Astrocyte (in vitro differentiated cells and primary cell): ENCODE results near the gene TTC31. TPM values are rescaled to one million over a fixed set of nuclear protein-coding genes. Genes with fewer than 3 reads are reported as not detected.

ENCODE experiments used
- DNase-seq: peaks from one replicate; pipeline ENCODE4 v3.0.0-alpha.2; 2010; ENCODE audit warnings: low read depth
- FAIRE-seq: peaks from 2 replicates; lab custom pipeline; 2011; peaks lifted over from hg19 to GRCh38; lab: Jason Lieb, UNC
- H2AFZ ChIP-seq: 2 replicates; pipeline ENCODE4 v1.6.0; 2012; ENCODE audit warnings: low read depth, low read length, inconsistent platforms
- H3K27ac ChIP-seq: 2 replicates; pipeline ENCODE4 v1.5.1; 2011; ENCODE audit warnings: low read depth, low read length, inconsistent platforms
- H3K27me3 ChIP-seq: 2 replicates; pipeline ENCODE4 v1.6.0; 2011; ENCODE audit warnings: low read length, inconsistent platforms; ENCODE audit not compliant: insufficient read depth
- H3K36me3 ChIP-seq: 2 replicates; pipeline ENCODE4 v1.5.1; 2011; ENCODE audit warnings: low read length, inconsistent platforms; ENCODE audit not compliant: insufficient read depth
- H3K4me1 ChIP-seq: 2 replicates; pipeline ENCODE4 v1.5.1; 2011; ENCODE audit warnings: low read length, inconsistent platforms; ENCODE audit not compliant: insufficient read depth
- H3K4me2 ChIP-seq: 2 replicates; pipeline ENCODE4 v1.6.0; 2012; ENCODE audit warnings: low read length, inconsistent platforms
- H3K4me3 ChIP-seq: 2 replicates; pipeline ENCODE4 v1.5.1; 2011; ENCODE audit warnings: low read depth, mild to moderate bottlenecking, low read length, inconsistent platforms; ENCODE audit not compliant: insufficient read depth
- H3K79me2 ChIP-seq: 2 replicates; pipeline ENCODE4 v1.6.0; 2012; ENCODE audit warnings: mild to moderate bottlenecking, low read length, inconsistent platforms; ENCODE audit not compliant: insufficient read depth
- H3K9ac ChIP-seq: 2 replicates; pipeline ENCODE4 v1.6.0; 2012; ENCODE audit warnings: mild to moderate bottlenecking, low read length, inconsistent platforms
- H3K9me3 ChIP-seq: 2 replicates; pipeline ENCODE4 v1.5.1; 2012; ENCODE audit warnings: low read depth, mild to moderate bottlenecking, low read length, inconsistent platforms; ENCODE audit not compliant: insufficient read depth
- H4K20me1 ChIP-seq: 2 replicates; pipeline ENCODE4 v1.6.0; 2012; ENCODE audit warnings: low read length, inconsistent platforms; ENCODE audit not compliant: insufficient read depth
- H3K27ac Mint-ChIP-seq: one replicate; pipeline ENCODE4 v1.8.0; 2021; ENCODE audit warnings: mild to moderate bottlenecking, mixed read lengths; ENCODE audit not compliant: unreplicated experiment
- H3K27me3 Mint-ChIP-seq: one replicate; pipeline ENCODE4 v1.8.0; 2021; ENCODE audit warnings: low read depth, mixed read lengths; ENCODE audit not compliant: unreplicated experiment
- H3K36me3 Mint-ChIP-seq: one replicate; pipeline ENCODE4 v1.8.0; 2021; ENCODE audit warnings: low read depth, mixed read lengths; ENCODE audit not compliant: unreplicated experiment
- H3K4me1 Mint-ChIP-seq: one replicate; pipeline ENCODE4 v1.8.0; 2021; ENCODE audit warnings: low read depth, mixed read lengths; ENCODE audit not compliant: unreplicated experiment
- H3K4me3 Mint-ChIP-seq: one replicate; pipeline ENCODE4 v1.8.0; 2021; ENCODE audit warnings: mild to moderate bottlenecking, moderate library complexity, mixed read lengths; ENCODE audit not compliant: unreplicated experiment
- H3K9me3 Mint-ChIP-seq: one replicate; pipeline ENCODE4 v1.8.0; 2021; ENCODE audit warnings: mild to moderate bottlenecking, mixed read lengths; ENCODE audit not compliant: unreplicated experiment
- EZH2 ChIP-seq: IDR thresholded peaks from 2 replicates; pipeline ENCODE4 v1.6.1; 2012; ENCODE audit warnings: mild to moderate bottlenecking, low read length, inconsistent platforms; ENCODE audit not compliant: insufficient read depth
- total RNA-seq: library from RNA; stranded (reverse); gene quantifications from 2 replicates; pipeline ENCODE4 v1.2.1, GENCODE V29; 2021
- TF ChIP-seq, protein P1 (sequence below): IDR thresholded peaks from 2 replicates; pipeline ENCODE4 v1.5.1; 2011; ENCODE audit warnings: low read depth, mild to moderate bottlenecking, inconsistent platforms, low read length, moderate library complexity; ENCODE audit not compliant: insufficient read depth

Gene TTC31
- total RNA-seq, 1 donor from 2014 or later = 12.0 TPM

DNA sequence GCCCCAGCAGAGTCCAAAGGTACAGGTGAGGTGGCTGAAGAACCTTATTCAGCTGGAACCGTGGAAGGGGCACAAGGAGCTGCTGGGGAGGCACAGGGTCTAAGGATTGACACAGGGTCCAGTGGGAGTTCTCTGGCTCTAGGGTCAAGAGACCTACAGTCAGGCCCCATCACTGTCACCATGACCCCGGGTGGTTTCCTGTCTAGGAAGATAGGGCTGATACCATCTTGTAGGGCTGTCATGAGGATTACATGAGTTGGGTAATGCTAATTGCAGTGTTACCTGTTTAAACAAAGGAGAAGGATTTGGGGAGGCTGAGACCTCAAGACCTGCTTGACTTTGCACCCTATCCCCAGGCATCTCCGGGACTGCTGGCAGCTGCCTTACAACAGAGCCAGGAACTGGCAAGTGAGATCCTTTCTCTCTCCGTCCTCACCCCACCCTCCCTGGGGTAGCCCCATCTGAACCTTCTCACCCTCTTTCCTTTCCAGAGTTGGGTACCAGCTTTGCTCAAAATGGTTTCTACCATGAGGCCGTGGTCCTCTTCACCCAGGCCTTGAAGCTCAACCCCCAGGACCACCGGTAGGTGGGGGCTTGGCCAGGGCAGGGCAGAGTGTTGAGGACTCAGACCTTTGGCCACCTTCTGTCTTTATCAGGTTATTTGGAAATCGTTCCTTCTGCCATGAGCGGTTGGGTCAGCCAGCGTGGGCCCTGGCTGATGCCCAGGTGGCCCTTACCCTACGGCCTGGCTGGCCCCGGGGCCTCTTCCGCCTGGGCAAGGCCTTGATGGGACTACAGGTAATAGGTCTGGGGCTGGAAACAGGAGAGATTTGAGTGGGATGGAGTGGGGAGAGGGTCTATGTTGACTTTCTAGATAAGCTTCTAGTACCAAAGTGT lies 9.0 kb downstream of the TTC31 start:
- H3K27ac Mint-ChIP-seq = peak overlapping the region; percentile 58
- H3K27me3 Mint-ChIP-seq = peaks cover 15% of the 10 kb centered on the region
- H2AFZ ChIP-seq = no peak overlapping the region
- H3K4me2 ChIP-seq = no peak overlapping the region
- no peak overlapping the region for H3K4me3 Mint-ChIP-seq
- TF ChIP-seq, protein P1, sequence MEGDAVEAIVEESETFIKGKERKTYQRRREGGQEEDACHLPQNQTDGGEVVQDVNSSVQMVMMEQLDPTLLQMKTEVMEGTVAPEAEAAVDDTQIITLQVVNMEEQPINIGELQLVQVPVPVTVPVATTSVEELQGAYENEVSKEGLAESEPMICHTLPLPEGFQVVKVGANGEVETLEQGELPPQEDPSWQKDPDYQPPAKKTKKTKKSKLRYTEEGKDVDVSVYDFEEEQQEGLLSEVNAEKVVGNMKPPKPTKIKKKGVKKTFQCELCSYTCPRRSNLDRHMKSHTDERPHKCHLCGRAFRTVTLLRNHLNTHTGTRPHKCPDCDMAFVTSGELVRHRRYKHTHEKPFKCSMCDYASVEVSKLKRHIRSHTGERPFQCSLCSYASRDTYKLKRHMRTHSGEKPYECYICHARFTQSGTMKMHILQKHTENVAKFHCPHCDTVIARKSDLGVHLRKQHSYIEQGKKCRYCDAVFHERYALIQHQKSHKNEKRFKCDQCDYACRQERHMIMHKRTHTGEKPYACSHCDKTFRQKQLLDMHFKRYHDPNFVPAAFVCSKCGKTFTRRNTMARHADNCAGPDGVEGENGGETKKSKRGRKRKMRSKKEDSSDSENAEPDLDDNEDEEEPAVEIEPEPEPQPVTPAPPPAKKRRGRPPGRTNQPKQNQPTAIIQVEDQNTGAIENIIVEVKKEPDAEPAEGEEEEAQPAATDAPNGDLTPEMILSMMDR = no peak
- no peak for TF ChIP-seq EZH2
- DNase-seq (no peak), FAIRE-seq (no peak)
- no peaks in the 10 kb centered on the region for H3K9me3 ChIP-seq
- H4K20me1 ChIP-seq = peaks cover 7% of the 10 kb centered on the region
- peaks cover 6% of the 10 kb centered on the region for H3K36me3 ChIP-seq
- no peak overlapping the region for H3K4me3 ChIP-seq
- no peak overlapping the region for H3K27ac ChIP-seq
- H3K9ac ChIP-seq = no peak overlapping the region
- peaks cover 9% of the 10 kb centered on the region for H3K4me1 Mint-ChIP-seq
- H3K79me2 ChIP-seq = no peaks in the 10 kb centered on the region
- H3K36me3 Mint-ChIP-seq = peaks cover 38% of the 10 kb centered on the region
- peaks cover 4% of the 10 kb centered on the region for H3K4me1 ChIP-seq
- no peaks in the 10 kb centered on the region for H3K9me3 Mint-ChIP-seq
- H3K27me3 ChIP-seq = peaks cover under 1% of the 10 kb centered on the region

DNA sequence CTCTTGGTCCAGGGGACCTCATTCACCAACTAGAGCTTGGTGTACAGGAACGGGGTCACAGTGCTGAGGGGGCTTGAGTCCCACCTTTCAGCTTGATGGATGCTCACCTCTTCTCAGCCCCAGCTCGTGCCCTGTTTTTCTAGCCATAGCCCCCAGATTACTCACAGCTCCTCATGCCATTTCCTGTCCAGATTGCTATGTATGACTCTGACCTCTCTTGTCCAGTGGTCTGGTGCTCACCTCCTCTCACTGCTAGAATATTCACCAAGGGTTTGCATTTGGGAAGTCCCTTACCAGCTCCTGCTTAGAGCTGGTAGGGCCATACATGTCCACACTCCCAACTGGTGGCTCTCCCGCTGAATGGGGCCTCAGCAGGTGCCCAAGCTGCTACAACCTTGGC lies 10.7 kb downstream of the TTC31 start:
- peaks cover 16% of the 10 kb centered on the region for H3K4me1 ChIP-seq
- H3K27ac ChIP-seq = no peak overlapping the region
- H3K4me2 ChIP-seq = no peak overlapping the region
- no peak overlapping the region for H3K9ac ChIP-seq
- H3K9me3 ChIP-seq = no peaks in the 10 kb centered on the region
- peaks cover 15% of the 10 kb centered on the region for H3K4me1 Mint-ChIP-seq
- H2AFZ ChIP-seq = no peak overlapping the region
- H3K4me3 ChIP-seq = no peak overlapping the region
- peaks cover 17% of the 10 kb centered on the region for H3K27me3 ChIP-seq
- H3K36me3 Mint-ChIP-seq = peaks cover 38% of the 10 kb centered on the region
- no peaks in the 10 kb centered on the region for H3K9me3 Mint-ChIP-seq
- peak overlapping the region; percentile 6 for H3K4me3 Mint-ChIP-seq
- FAIRE-seq (no peak), DNase-seq (no peak)
- no peaks in the 10 kb centered on the region for H3K79me2 ChIP-seq
- no peak overlapping the region for H3K27ac Mint-ChIP-seq
- no peak for TF ChIP-seq EZH2
- TF ChIP-seq, protein P1 = no peak
- peaks cover 30% of the 10 kb centered on the region for H3K27me3 Mint-ChIP-seq
- peaks cover 7% of the 10 kb centered on the region for H4K20me1 ChIP-seq
- H3K36me3 ChIP-seq = peaks cover 6% of the 10 kb centered on the region

DNA sequence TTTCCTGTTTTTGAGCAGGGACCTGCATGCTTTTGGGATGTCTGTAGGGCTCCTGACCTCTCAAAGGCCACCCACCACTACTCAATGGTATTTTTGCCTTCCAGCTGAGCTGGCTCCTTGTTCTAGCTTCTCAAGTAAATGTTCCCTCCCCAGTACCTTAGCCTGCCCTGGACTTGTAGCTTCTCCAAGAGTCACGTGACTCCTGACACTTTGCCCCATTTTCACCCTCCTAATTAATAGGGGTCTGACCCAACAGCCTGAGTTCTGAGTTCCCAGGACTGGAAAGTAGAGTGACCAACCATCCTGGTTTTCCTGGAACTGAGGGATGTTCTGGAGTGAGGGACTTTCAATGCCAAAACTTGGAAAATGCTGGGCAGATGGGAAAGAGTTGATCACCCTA lies 12.6 kb downstream of the TTC31 start:
- H3K27me3 Mint-ChIP-seq = peaks cover 44% of the 10 kb centered on the region
- Histone ChIP-seq H3K9me3 (no peaks in the 10 kb centered on the region), H3K36me3 (peaks cover 6% of the 10 kb centered on the region), H3K27ac (no peak overlapping the region), H3K4me2 (no peak overlapping the region), H3K9ac (no peak overlapping the region), H3K27me3 (peaks cover 32% of the 10 kb centered on the region), H2AFZ (no peak overlapping the region), H3K4me1 (peaks cover 18% of the 10 kb centered on the region), H3K4me3 (no peak overlapping the region), H3K79me2 (no peaks in the 10 kb centered on the region), H4K20me1 (no peaks in the 10 kb centered on the region)
- no peak overlapping the region for H3K4me3 Mint-ChIP-seq
- FAIRE-seq (no peak), DNase-seq (no peak)
- TF ChIP-seq, protein P1 = no peak
- no peak for TF ChIP-seq EZH2
- H3K9me3 Mint-ChIP-seq = no peaks in the 10 kb centered on the region
- H3K4me1 Mint-ChIP-seq = peaks cover 14% of the 10 kb centered on the region
- no peak overlapping the region for H3K27ac Mint-ChIP-seq
- H3K36me3 Mint-ChIP-seq = peaks cover 30% of the 10 kb centered on the region
